A673 (cell line): ENCODE data around the gene TPO.

Experiments used
- CTCF ChIP-seq: fragments of 300-800, 200-600 bp; sonication (generic); conservative IDR thresholded peaks from 2 replicates; pipeline ENCODE4 v1.5.1; 2017; ENCODE audit warnings: low read depth, mild to moderate bottlenecking, antibody characterized with exemption, low read length, moderate library complexity, mixed read lengths
- EZH2 ChIP-seq: fragments of 200-600 bp; sonication (generic); IDR thresholded peaks from 2 replicates; pipeline ENCODE4 v1.6.1; 2017; ENCODE audit warnings: borderline replicate concordance, low read depth, mild to moderate bottlenecking, mixed read lengths, antibody characterized with exemption, low read length; ENCODE audit not compliant: poor library complexity, severe bottlenecking

GRCh38 chr2:1430491-1430890 is 17.2 kb downstream of the TPO start:
- TF ChIP-seq CTCF (no peak), EZH2 (no peak)
